Measurements from ENCODE around the gene SLC39A2.

Gene SLC39A2

GRCh38 chr14:21024585-21025370 is 25.7 kb downstream of the SLC39A2 start, which contains the start of gene NDRG2:
NDRG2 (minus strand) TSS chr14:21025061; CDS start chr14:21023315, 1,746 bp downstream.
- H3K4me3 ChIP-seq (ENCODE audit: control insufficient read depth, low read depth, low read length) = peak within 1 kb of the TSS; percentile 28
- TF ChIP-seq CTCF (IDR thresholded peaks at IDR 0.05; ENCODE audit: control insufficient read depth, insufficient read depth, low read depth, low read length, missing control alignments) = no peak
- no peak for DNase-seq (ENCODE audit: low read depth)

- no peak for TF ChIP-seq CTCF (IDR thresholded peaks at IDR 0.05; ENCODE audit: control insufficient read depth, insufficient read depth, low read depth, low read length, missing control alignments)
- no peak for DNase-seq (ENCODE audit: low read depth)
- peak overlapping the region; percentile 28 for H3K4me3 ChIP-seq (ENCODE audit: control insufficient read depth, low read depth, low read length)
These were observed 26.5 kb downstream of the SLC39A2 start for GRCh38 chr14:21025371-21026273.

- no peak overlapping the region for H3K4me3 ChIP-seq (ENCODE audit: control insufficient read depth, low read depth, low read length)
- TF ChIP-seq CTCF (IDR thresholded peaks at IDR 0.05; ENCODE audit: control insufficient read depth, insufficient read depth, low read depth, low read length, missing control alignments) = no peak
- DNase-seq (ENCODE audit: low read depth) = no peak
These were observed 27.3 kb downstream of the SLC39A2 start for GRCh38 chr14:21026274-21026987.

- H3K4me3 ChIP-seq (ENCODE audit: control insufficient read depth, low read depth, low read length) = no peak overlapping the region
- no peak for DNase-seq (ENCODE audit: low read depth)
- no peak for TF ChIP-seq CTCF (IDR thresholded peaks at IDR 0.05; ENCODE audit: control insufficient read depth, insufficient read depth, low read depth, low read length, missing control alignments)
These were observed 27.9 kb downstream of the SLC39A2 start for GRCh38 chr14:21026988-21027315.

GRCh38 chr14:21029917-21030316 is 30.8 kb downstream of the SLC39A2 start, which contains the start of gene TPPP2:
TPPP2 (plus strand) TSS chr14:21030217; CDS start chr14:21030582, 365 bp downstream.
- no peak within 1 kb of the TSS for H3K4me3 ChIP-seq (ENCODE audit: control insufficient read depth, low read depth, low read length)
- no peak for DNase-seq (ENCODE audit: low read depth)
- TF ChIP-seq CTCF (IDR thresholded peaks at IDR 0.05; ENCODE audit: control insufficient read depth, insufficient read depth, low read depth, low read length, missing control alignments) = no peak

GRCh38 chr14:21030531-21030930 is 31.4 kb downstream of the SLC39A2 start:
- TF ChIP-seq CTCF (IDR thresholded peaks at IDR 0.05; ENCODE audit: control insufficient read depth, insufficient read depth, low read depth, low read length, missing control alignments) = no peak

More at GRCh38 chr14:21030531-21030930, 31.4 kb downstream of the SLC39A2 start:
- no peak overlapping the region for H3K4me3 ChIP-seq (ENCODE audit: control insufficient read depth, low read depth, low read length)
- no peak for DNase-seq (ENCODE audit: low read depth)

All from AG09309 (cell line).